GM23338 (cell line): ENCODE data around the gene PARP12. TPM values are rescaled to one million over a fixed set of nuclear protein-coding genes. Genes with fewer than 3 reads are reported as not detected.

ENCODE experiments used
- ATAC-seq: fragments of 200-7000 bp; cut with Tn5 transposase; 3 replicates; pipeline ENCODE4 v1.9.1; 2020
- DNase-seq: peaks from one replicate; pipeline ENCODE4 v3.0.0-alpha.2; 2015; ENCODE audit warnings: low spot score
- H2AFZ ChIP-seq: fragments of 200-600 bp; sonication (generic); 2 replicates; pipeline ENCODE4 v1.8.0; 2016; ENCODE audit warnings: antibody characterized with exemption, mild to moderate bottlenecking, moderate library complexity
- H3F3A ChIP-seq: fragments of 200-600 bp; sonication (generic); replicated peaks from 2 replicates; pipeline ENCODE4 v1.8.0; 2017; ENCODE audit warnings: antibody characterized with exemption, mixed run types, low read depth
- H3K27ac ChIP-seq: fragments of 200-600 bp; sonication (generic); 2 replicates; pipeline ENCODE4 v1.6.1; 2016; ENCODE audit warnings: low read depth
- H3K27me3 ChIP-seq: fragments of 200-600 bp; sonication (generic); 2 replicates; pipeline ENCODE4 v1.8.0; 2016; ENCODE audit warnings: mild to moderate bottlenecking, mixed run types, moderate library complexity; ENCODE audit not compliant: insufficient read depth
- H3K36me3 ChIP-seq: fragments of 200-600 bp; sonication (generic); 2 replicates; pipeline ENCODE4 v1.8.0; 2016; ENCODE audit warnings: mild to moderate bottlenecking; ENCODE audit not compliant: insufficient read depth
- H3K4me1 ChIP-seq: fragments of 200-600 bp; sonication (generic); 2 replicates; pipeline ENCODE4 v1.8.0; 2016; ENCODE audit warnings: mild to moderate bottlenecking, moderate library complexity; ENCODE audit not compliant: insufficient read depth
- H3K4me2 ChIP-seq: fragments of 200-600 bp; sonication (generic); 2 replicates; pipeline ENCODE4 v1.7.1; 2017; ENCODE audit warnings: mixed run types
- H3K4me3 ChIP-seq: fragments of 200-600 bp; sonication (generic); 2 replicates; pipeline ENCODE4 v1.6.1; 2016; ENCODE audit warnings: mixed run types
- H3K79me2 ChIP-seq: fragments of 200-600 bp; sonication (generic); replicated peaks from 2 replicates; pipeline ENCODE4 v1.8.0; 2017; ENCODE audit warnings: mild to moderate bottlenecking; ENCODE audit not compliant: insufficient read depth
- H3K9me2 ChIP-seq: fragments of 200-600 bp; sonication (generic); 2 replicates; pipeline ENCODE4 v1.8.0; 2017; ENCODE audit not compliant: insufficient read depth
- H4K20me1 ChIP-seq: fragments of 200-600 bp; sonication (generic); replicated peaks from 2 replicates; pipeline ENCODE4 v1.8.0; 2017; ENCODE audit warnings: mild to moderate bottlenecking; ENCODE audit not compliant: insufficient read depth
- H3K27ac Mint-ChIP-seq: 2 replicates; pipeline ENCODE4 v1.8.0; 2020; ENCODE audit warnings: inconsistent platforms, mild to moderate bottlenecking, moderate library complexity, mixed read lengths
- H3K27me3 Mint-ChIP-seq: 3 replicates; pipeline ENCODE4 v1.8.0; 2022; ENCODE audit warnings: low read depth, mild to moderate bottlenecking, moderate library complexity, mixed read lengths, inconsistent platforms; ENCODE audit not compliant: insufficient read depth, poor library complexity
- H3K36me3 Mint-ChIP-seq: 3 replicates; pipeline ENCODE4 v1.8.0; 2021; ENCODE audit warnings: low read depth, mild to moderate bottlenecking, inconsistent platforms, moderate library complexity, mixed read lengths
- H3K4me1 Mint-ChIP-seq: 3 replicates; pipeline ENCODE4 v1.8.0; 2020; ENCODE audit warnings: mild to moderate bottlenecking, inconsistent platforms, mixed read lengths
- H3K4me3 Mint-ChIP-seq: 3 replicates; pipeline ENCODE4 v1.8.0; 2021; ENCODE audit warnings: moderate library complexity, mild to moderate bottlenecking, inconsistent platforms, mixed read lengths
- H3K9me3 Mint-ChIP-seq: 3 replicates; pipeline ENCODE4 v1.8.0; 2020; ENCODE audit warnings: moderate library complexity, mild to moderate bottlenecking, inconsistent platforms, mixed read lengths
- CREB1 ChIP-seq: fragments of 250-450 bp; sonication (Bioruptor Pico); IDR thresholded peaks from 2 replicates; pipeline ENCODE4 v1.5.0; 2020; ENCODE audit warnings: low read depth, mild to moderate bottlenecking, moderate library complexity
- CTCF ChIP-seq, 2 experiments: fragments of 200-600 bp in 1 of 2; sonication (generic) in 1 of 2; conservative IDR thresholded peaks; 2 replicates each; pipeline versions ENCODE4 v1.5.1 to v1.6.1; 2016 to 2017; ENCODE audit warnings: antibody characterized with exemption in 2 of 2, low read depth in 2 of 2, mild to moderate bottlenecking in 2 of 2, moderate library complexity in 1 of 2
- EZH2 ChIP-seq: fragments of 200-600 bp; sonication (generic); IDR thresholded peaks from one replicate; pipeline ENCODE4 v1.8.0; 2017; ENCODE audit warnings: antibody characterized with exemption, mild to moderate bottlenecking, low read depth; ENCODE audit not compliant: unreplicated experiment
- EZH2phosphoT487 ChIP-seq: fragments of 200-600 bp; sonication (generic); IDR thresholded peaks from one replicate; pipeline ENCODE4 v1.8.1; 2018; ENCODE audit warnings: antibody characterized with exemption; ENCODE audit not compliant: unreplicated experiment
- JUNB ChIP-seq: IDR thresholded peaks from one replicate; pipeline ENCODE4 v1.6.1; 2016; ENCODE audit warnings: antibody characterized with exemption; ENCODE audit not compliant: unreplicated experiment
- NANOG ChIP-seq: IDR thresholded peaks from 2 replicates; pipeline ENCODE4 v1.6.1; 2016; ENCODE audit warnings: antibody characterized with exemption, borderline replicate concordance
- POLR2AphosphoS5 ChIP-seq: IDR thresholded peaks from 2 replicates; pipeline ENCODE4 v1.6.1; 2016; ENCODE audit warnings: antibody characterized with exemption, low read depth
- ZNF114 ChIP-seq: fragments of 250-450 bp; sonication (Bioruptor Pico); IDR thresholded peaks from 2 replicates; pipeline ENCODE4 v1.5.0; 2020; ENCODE audit warnings: mild to moderate bottlenecking, moderate library complexity
- ZNF331 ChIP-seq: fragments of 250-450 bp; sonication (Bioruptor Pico); IDR thresholded peaks from 2 replicates; pipeline ENCODE4 v1.5.0; 2020; ENCODE audit warnings: low read depth, mild to moderate bottlenecking, moderate library complexity
- polyA plus RNA-seq: library from polyadenylated mRNA; unstranded; fragments of >200 nt; fragmentation: Nextera tagmentation; extraction: Ambion mirVana; gene quantifications from 2 replicates; pipeline ENCODE4 v1.2.1, GENCODE V29; 2016
- total RNA-seq: library from RNA; depleted of rRNA; stranded (reverse); fragments of >200 nt; shearing (Covaris generic); gene quantifications from 2 replicates; pipeline ENCODE4 v1.2.3, GENCODE V29; 2014
- TF ChIP-seq, protein P1 (sequence below): fragments of 250-450 bp; sonication (Bioruptor Pico); IDR thresholded peaks from 2 replicates; pipeline ENCODE4 v1.5.0; 2020; ENCODE audit warnings: mild to moderate bottlenecking, moderate library complexity
- TF ChIP-seq, protein P2 (sequence below): IDR thresholded peaks from one replicate; pipeline ENCODE4 v1.6.1; 2018; ENCODE audit warnings: antibody characterized with exemption; ENCODE audit not compliant: unreplicated experiment

The PARP12 gene
- total and polyA plus RNA-seq, 2 experiments from 2014 or later = 2.7 to 10.3 TPM

DNA sequence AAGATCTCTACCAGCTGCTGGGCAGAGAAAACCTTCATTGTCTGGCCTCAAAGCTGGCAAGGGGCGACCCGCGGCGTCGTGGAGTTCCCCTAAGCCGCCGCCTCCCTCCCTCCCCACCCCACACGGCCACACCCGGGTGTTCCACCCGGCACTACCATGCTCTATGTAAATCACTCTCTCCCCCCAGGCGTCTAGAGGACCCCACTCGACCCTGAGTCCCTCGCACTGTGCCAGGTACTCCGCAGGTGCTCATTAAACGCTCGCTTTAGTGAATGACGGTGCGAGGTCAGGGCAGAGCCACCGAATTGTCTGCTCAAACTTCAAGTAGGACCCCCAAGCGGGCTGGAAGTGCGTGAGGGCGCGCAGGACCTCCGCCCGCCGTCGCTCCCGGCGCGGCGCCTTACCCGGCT, 628 bp downstream of the PARP12 start:
- H3K4me3 Mint-ChIP-seq = peak overlapping the region; percentile 79
- H2AFZ ChIP-seq = peak overlapping the region; percentile 96
- DNase-seq = peak; percentile 24

GRCh38 chr7:140061607-140061930, 1.2 kb downstream of the PARP12 start:
- no peak for ATAC-seq
- Histone ChIP-seq H3K4me3 (peak overlapping the region; percentile 70), H3K4me2 (peak overlapping the region; percentile 94)
- TF ChIP-seq EZH2phosphoT487 (no peak), JUNB (no peak), ZNF331 (no peak), CREB1 (CRISPR knock-in tag) (no peak), CTCF (conservative IDR thresholded peaks at IDR 0.05; ENCODE audit: low read depth in 2 of 2) (no peak), NANOG (no peak), POLR2AphosphoS5 (no peak), EZH2 (no peak), ZNF114 (CRISPR knock-in tag) (no peak)
- TF ChIP-seq, protein P1, sequence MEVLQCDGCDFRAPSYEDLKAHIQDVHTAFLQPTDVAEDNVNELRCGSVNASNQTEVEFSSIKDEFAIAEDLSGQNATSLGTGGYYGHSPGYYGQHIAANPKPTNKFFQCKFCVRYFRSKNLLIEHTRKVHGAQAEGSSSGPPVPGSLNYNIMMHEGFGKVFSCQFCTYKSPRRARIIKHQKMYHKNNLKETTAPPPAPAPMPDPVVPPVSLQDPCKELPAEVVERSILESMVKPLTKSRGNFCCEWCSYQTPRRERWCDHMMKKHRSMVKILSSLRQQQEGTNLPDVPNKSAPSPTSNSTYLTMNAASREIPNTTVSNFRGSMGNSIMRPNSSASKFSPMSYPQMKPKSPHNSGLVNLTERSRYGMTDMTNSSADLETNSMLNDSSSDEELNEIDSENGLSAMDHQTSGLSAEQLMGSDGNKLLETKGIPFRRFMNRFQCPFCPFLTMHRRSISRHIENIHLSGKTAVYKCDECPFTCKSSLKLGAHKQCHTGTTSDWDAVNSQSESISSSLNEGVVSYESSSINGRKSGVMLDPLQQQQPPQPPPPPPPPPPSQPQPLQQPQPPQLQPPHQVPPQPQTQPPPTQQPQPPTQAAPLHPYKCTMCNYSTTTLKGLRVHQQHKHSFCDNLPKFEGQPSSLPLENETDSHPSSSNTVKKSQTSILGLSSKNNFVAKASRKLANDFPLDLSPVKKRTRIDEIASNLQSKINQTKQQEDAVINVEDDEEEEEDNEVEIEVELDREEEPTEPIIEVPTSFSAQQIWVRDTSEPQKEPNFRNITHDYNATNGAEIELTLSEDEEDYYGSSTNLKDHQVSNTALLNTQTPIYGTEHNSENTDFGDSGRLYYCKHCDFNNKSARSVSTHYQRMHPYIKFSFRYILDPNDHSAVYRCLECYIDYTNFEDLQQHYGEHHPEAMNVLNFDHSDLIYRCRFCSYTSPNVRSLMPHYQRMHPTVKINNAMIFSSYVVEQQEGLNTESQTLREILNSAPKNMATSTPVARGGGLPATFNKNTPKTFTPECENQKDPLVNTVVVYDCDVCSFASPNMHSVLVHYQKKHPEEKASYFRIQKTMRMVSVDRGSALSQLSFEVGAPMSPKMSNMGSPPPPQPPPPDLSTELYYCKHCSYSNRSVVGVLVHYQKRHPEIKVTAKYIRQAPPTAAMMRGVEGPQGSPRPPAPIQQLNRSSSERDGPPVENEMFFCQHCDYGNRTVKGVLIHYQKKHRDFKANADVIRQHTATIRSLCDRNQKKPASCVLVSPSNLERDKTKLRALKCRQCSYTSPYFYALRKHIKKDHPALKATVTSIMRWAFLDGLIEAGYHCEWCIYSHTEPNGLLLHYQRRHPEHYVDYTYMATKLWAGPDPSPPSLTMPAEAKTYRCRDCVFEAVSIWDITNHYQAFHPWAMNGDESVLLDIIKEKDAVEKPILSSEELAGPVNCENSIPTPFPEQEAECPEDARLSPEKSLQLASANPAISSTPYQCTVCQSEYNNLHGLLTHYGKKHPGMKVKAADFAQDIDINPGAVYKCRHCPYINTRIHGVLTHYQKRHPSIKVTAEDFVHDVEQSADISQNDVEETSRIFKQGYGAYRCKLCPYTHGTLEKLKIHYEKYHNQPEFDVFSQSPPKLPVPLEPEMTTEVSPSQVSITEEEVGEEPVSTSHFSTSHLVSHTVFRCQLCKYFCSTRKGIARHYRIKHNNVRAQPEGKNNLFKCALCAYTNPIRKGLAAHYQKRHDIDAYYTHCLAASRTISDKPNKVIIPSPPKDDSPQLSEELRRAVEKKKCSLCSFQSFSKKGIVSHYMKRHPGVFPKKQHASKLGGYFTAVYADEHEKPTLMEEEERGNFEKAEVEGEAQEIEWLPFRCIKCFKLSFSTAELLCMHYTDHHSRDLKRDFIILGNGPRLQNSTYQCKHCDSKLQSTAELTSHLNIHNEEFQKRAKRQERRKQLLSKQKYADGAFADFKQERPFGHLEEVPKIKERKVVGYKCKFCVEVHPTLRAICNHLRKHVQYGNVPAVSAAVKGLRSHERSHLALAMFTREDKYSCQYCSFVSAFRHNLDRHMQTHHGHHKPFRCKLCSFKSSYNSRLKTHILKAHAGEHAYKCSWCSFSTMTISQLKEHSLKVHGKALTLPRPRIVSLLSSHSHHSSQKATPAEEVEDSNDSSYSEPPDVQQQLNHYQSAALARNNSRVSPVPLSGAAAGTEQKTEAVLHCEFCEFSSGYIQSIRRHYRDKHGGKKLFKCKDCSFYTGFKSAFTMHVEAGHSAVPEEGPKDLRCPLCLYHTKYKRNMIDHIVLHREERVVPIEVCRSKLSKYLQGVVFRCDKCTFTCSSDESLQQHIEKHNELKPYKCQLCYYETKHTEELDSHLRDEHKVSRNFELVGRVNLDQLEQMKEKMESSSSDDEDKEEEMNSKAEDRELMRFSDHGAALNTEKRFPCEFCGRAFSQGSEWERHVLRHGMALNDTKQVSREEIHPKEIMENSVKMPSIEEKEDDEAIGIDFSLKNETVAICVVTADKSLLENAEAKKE (CRISPR knock-in tag) = no peak
- TF ChIP-seq, protein P2, sequence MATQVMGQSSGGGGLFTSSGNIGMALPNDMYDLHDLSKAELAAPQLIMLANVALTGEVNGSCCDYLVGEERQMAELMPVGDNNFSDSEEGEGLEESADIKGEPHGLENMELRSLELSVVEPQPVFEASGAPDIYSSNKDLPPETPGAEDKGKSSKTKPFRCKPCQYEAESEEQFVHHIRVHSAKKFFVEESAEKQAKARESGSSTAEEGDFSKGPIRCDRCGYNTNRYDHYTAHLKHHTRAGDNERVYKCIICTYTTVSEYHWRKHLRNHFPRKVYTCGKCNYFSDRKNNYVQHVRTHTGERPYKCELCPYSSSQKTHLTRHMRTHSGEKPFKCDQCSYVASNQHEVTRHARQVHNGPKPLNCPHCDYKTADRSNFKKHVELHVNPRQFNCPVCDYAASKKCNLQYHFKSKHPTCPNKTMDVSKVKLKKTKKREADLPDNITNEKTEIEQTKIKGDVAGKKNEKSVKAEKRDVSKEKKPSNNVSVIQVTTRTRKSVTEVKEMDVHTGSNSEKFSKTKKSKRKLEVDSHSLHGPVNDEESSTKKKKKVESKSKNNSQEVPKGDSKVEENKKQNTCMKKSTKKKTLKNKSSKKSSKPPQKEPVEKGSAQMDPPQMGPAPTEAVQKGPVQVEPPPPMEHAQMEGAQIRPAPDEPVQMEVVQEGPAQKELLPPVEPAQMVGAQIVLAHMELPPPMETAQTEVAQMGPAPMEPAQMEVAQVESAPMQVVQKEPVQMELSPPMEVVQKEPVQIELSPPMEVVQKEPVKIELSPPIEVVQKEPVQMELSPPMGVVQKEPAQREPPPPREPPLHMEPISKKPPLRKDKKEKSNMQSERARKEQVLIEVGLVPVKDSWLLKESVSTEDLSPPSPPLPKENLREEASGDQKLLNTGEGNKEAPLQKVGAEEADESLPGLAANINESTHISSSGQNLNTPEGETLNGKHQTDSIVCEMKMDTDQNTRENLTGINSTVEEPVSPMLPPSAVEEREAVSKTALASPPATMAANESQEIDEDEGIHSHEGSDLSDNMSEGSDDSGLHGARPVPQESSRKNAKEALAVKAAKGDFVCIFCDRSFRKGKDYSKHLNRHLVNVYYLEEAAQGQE = no peak

More for the DNA sequence above, 628 bp downstream of the PARP12 start:
- Histone ChIP-seq H3K9me2 (no peaks in the 10 kb centered on the region), H3K4me3 (peak overlapping the region; percentile 70), H3F3A (no peaks in the 10 kb centered on the region), H3K36me3 (no peaks in the 10 kb centered on the region; the same call in 1 of the 2 replicates), H4K20me1 (no peaks in the 10 kb centered on the region), H3K27ac (no peak overlapping the region), H3K27me3 (peaks cover 39% of the 10 kb centered on the region), H3K4me2 (peak overlapping the region; percentile 94), H3K4me1 (peaks cover 8% of the 10 kb centered on the region; the same call in 1 of the 2 replicates), H3K79me2 (no peaks in the 10 kb centered on the region)
- peak; percentile 18 for ATAC-seq
- H3K4me1 Mint-ChIP-seq = peaks cover 5% of the 10 kb centered on the region; the same call in 2 of the 3 replicates
- H3K9me3 Mint-ChIP-seq = peaks cover 11% of the 10 kb centered on the region
- TF ChIP-seq ZNF114 (CRISPR knock-in tag) = no peak
- H3K27me3 Mint-ChIP-seq = peaks cover 29% of the 10 kb centered on the region
- peaks cover 6% of the 10 kb centered on the region; the same call in 2 of the 3 replicates for H3K36me3 Mint-ChIP-seq
- H3K27ac Mint-ChIP-seq = no peak overlapping the region

More at GRCh38 chr7:140061607-140061930, 1.2 kb downstream of the PARP12 start:
- no peak overlapping the region for H2AFZ ChIP-seq
- H3K36me3 ChIP-seq = no peaks in the 10 kb centered on the region
- Mint-ChIP-seq H3K4me3 (peak overlapping the region; percentile 79), H3K27ac (no peak overlapping the region), H3K36me3 (peaks cover under 1% of the 10 kb centered on the region; the same call in 1 of the 3 replicates), H3K27me3 (peaks cover 29% of the 10 kb centered on the region), H3K4me1 (peaks cover 5% of the 10 kb centered on the region; the same call in 2 of the 3 replicates), H3K9me3 (peaks cover 5% of the 10 kb centered on the region)
- H3K79me2 ChIP-seq = no peaks in the 10 kb centered on the region
- H3F3A ChIP-seq = no peaks in the 10 kb centered on the region
- no peak overlapping the region for H3K27ac ChIP-seq
- no peak for DNase-seq
- H3K27me3 ChIP-seq = peaks cover 39% of the 10 kb centered on the region
- H3K9me2 ChIP-seq = no peaks in the 10 kb centered on the region; the same call in 1 of the 2 replicates
- H3K4me1 ChIP-seq = peaks cover 8% of the 10 kb centered on the region; the same call in 1 of the 2 replicates
- H4K20me1 ChIP-seq = no peaks in the 10 kb centered on the region
